Bronchial epithelial cell (primary cell): ENCODE data around the gene CPSF2. TPM values are rescaled to one million over a fixed set of nuclear protein-coding genes. Genes with fewer than 3 reads are reported as not detected.
"Not testable (repeated sequence)": the region's sequence is repeated elsewhere in the genome, so short reads cannot be mapped to it uniquely, and the experiment has no call there.

Experiments used
- DNase-seq: peaks from one replicate; pipeline ENCODE4 v3.0.0-alpha.2; 2010; ENCODE audit warnings: low read depth
- FAIRE-seq: peaks from 2 replicates; lab custom pipeline; 2011; peaks lifted over from hg19 to GRCh38; lab: Jason Lieb, UNC
- H3K27me3 ChIP-seq: 2 replicates; pipeline ENCODE4 v1.5.1; 2011; ENCODE audit warnings: low read length; ENCODE audit not compliant: control insufficient read depth, insufficient read depth
- H3K36me3 ChIP-seq: 2 replicates; pipeline ENCODE4 v1.5.1; 2011; ENCODE audit warnings: low read length; ENCODE audit not compliant: control insufficient read depth, insufficient read depth
- H3K4me3 ChIP-seq: 2 replicates; pipeline ENCODE4 v1.5.1; 2011; ENCODE audit warnings: mild to moderate bottlenecking, low read depth, low read length, control low read depth
- total RNA-seq: library from RNA; depleted of rRNA; stranded (reverse); fragments of >200 nt; gene quantifications from 2 replicates; pipeline ENCODE4 v1.2.1, GENCODE V29; 2014
- TF ChIP-seq, protein P1 (sequence below): IDR thresholded peaks from 2 replicates; pipeline ENCODE4 v1.5.1; 2011; ENCODE audit warnings: mild to moderate bottlenecking, moderate library complexity, low read length, control low read depth, inconsistent platforms; ENCODE audit not compliant: insufficient read depth, severe bottlenecking

The CPSF2 gene
- total RNA-seq, 1 donor from 2014 or later = 33.4 TPM

DNA sequence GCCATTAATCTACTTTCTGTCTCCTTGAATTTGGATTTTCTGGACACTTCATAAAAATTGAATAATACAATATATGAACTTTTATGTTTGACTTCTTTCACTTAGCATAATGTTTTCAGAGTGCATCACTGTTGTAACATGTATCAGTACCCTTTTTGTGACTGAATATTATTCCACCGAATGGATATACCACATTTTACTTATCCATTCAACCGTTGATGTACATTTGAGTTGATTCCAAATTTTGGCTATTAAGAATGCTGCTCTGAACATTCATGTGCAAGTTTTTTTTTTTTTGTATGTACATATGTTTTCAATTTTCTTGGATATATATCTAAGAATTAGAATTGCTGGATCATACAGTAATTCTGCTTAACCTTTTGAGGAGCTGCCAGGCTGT, 43.2 kb downstream of the CPSF2 start:
- Histone ChIP-seq H3K27me3 (no peaks in the 10 kb centered on the region), H3K4me3 (no peak overlapping the region), H3K36me3 (peaks cover 4% of the 10 kb centered on the region)
- TF ChIP-seq, protein P1, sequence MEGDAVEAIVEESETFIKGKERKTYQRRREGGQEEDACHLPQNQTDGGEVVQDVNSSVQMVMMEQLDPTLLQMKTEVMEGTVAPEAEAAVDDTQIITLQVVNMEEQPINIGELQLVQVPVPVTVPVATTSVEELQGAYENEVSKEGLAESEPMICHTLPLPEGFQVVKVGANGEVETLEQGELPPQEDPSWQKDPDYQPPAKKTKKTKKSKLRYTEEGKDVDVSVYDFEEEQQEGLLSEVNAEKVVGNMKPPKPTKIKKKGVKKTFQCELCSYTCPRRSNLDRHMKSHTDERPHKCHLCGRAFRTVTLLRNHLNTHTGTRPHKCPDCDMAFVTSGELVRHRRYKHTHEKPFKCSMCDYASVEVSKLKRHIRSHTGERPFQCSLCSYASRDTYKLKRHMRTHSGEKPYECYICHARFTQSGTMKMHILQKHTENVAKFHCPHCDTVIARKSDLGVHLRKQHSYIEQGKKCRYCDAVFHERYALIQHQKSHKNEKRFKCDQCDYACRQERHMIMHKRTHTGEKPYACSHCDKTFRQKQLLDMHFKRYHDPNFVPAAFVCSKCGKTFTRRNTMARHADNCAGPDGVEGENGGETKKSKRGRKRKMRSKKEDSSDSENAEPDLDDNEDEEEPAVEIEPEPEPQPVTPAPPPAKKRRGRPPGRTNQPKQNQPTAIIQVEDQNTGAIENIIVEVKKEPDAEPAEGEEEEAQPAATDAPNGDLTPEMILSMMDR = no peak
- no peak for DNase-seq
- no peak for FAIRE-seq

DNA sequence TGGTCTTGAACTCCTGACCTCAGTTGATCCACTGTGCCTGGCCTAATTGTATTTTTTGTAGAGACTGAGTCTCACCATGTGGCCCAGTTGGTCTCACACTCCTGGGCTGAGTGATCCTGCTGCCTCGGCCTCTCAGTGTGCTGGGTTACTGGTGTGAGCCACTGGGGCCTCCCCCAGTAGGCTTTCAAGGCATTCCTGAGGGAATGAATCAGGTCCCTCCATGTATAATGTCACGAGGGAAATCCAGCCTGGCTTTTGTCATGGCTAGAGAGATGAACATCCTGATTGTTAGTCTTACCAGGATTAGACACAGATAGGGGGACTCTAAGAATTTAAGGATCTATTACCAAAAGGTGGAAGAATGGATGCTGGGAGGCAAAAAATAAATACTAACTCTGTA, 51.9 kb downstream of the CPSF2 start:
- Histone ChIP-seq H3K27me3 (no peaks in the 10 kb centered on the region), H3K4me3 (no peak overlapping the region), H3K36me3 (no peaks in the 10 kb centered on the region)
- TF ChIP-seq, protein P1 = no peak
- FAIRE-seq (no peak), DNase-seq (no peak)

DNA sequence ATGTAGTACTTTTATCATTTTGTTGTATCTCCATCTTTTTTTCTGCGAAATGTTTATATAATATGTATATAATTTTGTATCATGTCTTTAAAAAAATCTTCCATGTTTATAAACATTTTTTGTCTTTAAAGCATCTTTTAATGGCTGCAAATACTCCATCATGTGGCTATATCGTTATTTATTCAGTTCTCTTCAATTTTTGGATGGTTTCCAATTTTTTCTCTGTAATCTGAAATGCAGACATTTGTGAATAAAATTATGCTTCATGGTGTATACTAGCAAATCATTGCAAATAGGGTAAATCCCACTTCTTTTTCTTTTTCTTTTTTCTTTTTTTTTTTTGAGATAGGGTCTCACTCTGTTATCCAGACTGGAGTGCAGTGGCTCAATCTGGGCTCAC, 54.0 kb downstream of the CPSF2 start:
- TF ChIP-seq, protein P1 = no peak
- DNase-seq (no peak), FAIRE-seq (no peak)
- no peaks in the 10 kb centered on the region for H3K27me3 ChIP-seq
- no peak overlapping the region for H3K4me3 ChIP-seq
- no peaks in the 10 kb centered on the region for H3K36me3 ChIP-seq

DNA sequence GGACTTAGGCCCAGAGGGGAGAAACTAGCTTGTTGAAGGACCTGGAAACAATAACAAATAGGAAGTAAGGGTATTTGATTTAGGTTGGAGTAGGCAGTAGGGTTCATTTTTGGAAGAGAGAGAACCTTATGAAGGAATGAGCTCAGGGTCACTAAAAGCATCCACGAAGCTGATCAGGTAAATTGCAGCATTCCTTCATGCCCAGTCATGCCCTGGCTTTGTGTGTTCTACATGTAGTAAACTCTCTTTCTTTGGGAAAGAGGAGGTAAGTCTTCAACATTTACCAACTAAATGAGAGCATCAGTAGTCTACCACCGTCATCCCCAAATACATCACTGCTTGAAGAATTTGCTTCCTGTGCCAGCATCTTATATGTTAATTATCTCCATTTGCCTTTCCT, 54.7 kb downstream of the CPSF2 start:
- no peak overlapping the region for H3K4me3 ChIP-seq
- TF ChIP-seq, protein P1 = no peak
- DNase-seq (peak; percentile 40), FAIRE-seq (no peak)
- no peaks in the 10 kb centered on the region for H3K27me3 ChIP-seq
- H3K36me3 ChIP-seq = no peaks in the 10 kb centered on the region

DNA sequence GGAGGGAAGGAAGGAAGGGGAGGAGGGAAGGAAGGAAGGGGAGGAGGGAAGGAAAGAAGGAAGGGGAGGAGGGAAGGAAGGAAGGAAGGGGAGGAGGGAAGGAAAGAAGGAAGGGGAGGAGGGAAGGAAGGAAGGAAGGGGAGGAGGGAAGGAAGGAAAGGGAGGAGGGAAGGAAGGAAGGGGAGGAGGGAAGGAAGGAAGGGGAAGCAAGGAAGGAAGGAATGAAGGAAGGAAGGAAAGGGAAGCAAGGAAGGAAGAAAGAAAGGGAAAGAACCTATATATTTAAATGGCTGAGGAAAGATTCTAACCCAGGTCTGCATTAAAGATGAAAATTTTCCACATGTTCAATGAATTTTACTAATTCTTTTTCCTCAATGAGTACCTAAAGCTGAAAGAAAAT, 57.4 kb downstream of the CPSF2 start:
- not testable (repeated sequence) for FAIRE-seq, DNase-seq, H3K27me3 ChIP-seq, H3K4me3 ChIP-seq, H3K36me3 ChIP-seq

DNA sequence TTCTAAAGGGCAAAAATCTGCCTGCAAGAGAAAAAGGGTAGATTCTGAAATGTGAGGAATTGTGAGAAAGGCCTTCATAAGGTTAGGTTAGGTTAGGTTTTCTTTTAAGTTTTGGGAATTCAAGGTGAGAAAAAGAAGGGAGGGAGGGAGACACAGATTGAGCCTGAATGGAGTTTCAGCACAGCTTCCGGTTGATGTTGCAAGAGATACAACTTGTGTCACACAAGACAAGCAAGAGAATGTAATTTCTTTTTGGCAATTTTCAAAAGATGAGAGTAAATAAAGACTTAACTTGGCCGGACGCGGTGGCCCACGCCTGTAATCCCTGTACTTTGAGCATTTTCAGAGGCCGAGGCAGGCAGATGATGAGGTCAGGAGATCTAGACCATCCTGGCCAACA, 63.8 kb downstream of the CPSF2 start:
- FAIRE-seq (no peak), DNase-seq (no peak)
- no peaks in the 10 kb centered on the region for H3K36me3 ChIP-seq
- TF ChIP-seq, protein P1 = no peak
- no peak overlapping the region for H3K4me3 ChIP-seq
- no peaks in the 10 kb centered on the region for H3K27me3 ChIP-seq

DNA sequence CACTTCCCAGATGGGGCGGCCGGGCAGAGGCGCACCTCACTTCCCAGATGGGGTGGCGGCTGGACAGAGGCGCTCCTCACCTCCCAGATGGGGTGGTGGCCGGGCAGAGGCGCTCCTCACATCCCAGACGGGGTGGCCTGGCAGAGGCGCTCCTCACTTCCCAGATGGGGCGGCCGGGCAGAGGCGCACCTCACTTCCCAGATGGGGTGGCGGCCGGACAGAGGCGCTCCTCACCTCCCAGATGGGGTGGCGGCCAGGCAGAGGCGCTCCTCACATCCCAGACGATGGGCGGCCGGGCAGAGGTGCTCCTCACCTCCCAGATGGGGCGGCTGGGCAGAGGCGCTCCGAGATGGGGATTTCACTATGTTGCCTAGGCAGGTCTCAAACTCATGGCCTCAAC, 65.8 kb downstream of the CPSF2 start:
- not testable (repeated sequence) for FAIRE-seq, H3K4me3 ChIP-seq, DNase-seq, H3K36me3 ChIP-seq, H3K27me3 ChIP-seq
